HepG2 (cell line): ENCODE data around the gene DEFB127. TPM values are rescaled to one million over a fixed set of nuclear protein-coding genes. Genes with fewer than 3 reads are reported as not detected.
"Not testable (repeated sequence)": the region's sequence is repeated elsewhere in the genome, so short reads cannot be mapped to it uniquely, and the experiment has no call there.

ENCODE experiments used
- ATAC-seq: fragments of 200-7000 bp; cut with Tn5 transposase; 3 replicates; pipeline ENCODE4 v1.9.1; 2020; ENCODE audit warnings: mild to moderate bottlenecking, moderate library complexity
- BruUV-seq: library from RNA; stranded (reverse); fragments of 400-500 nt; replicated peaks from 2 replicates; lab custom pipeline; 2021; lab: Mats Ljungman, UMichigan
- CTCF ChIA-PET: fragments of 300-600 bp; formaldehyde crosslinking; extraction: SDS; loops from one replicate; lab custom pipeline; 2021; ENCODE audit warnings: low total read pairs, inconsistent platforms, low intra/inter-chr PET ratio; lab: Yijun Ruan, JAX
- POLR2A ChIA-PET: fragments of 350-600 bp; sonication (Branson Sonifier 250); formaldehyde crosslinking; loops from one replicate; lab custom pipeline; 2020; ENCODE audit warnings: antibody characterized with exemption, inconsistent platforms; lab: Yijun Ruan, JAX
- DNase-seq: peaks from one replicate; pipeline ENCODE4 v3.0.0-alpha.2; 2015; ENCODE audit warnings: low spot score
- FAIRE-seq: peaks from 3 replicates; lab custom pipeline; 2011; peaks lifted over from hg19 to GRCh38; lab: Jason Lieb, UNC
- H2AFZ ChIP-seq: one replicate; pipeline ENCODE4 v1.6.1; 2011; ENCODE audit warnings: low read length, inconsistent platforms
- H3K27ac ChIP-seq: fragments of 300-600 bp; 3 replicates; pipeline ENCODE4 v1.8.0; 2011; ENCODE audit warnings: mixed run types, mild to moderate bottlenecking, mixed read lengths, low read length, inconsistent platforms; ENCODE audit not compliant: insufficient read depth; ENCODE audit errors: extremely low read length
- H3K27me3 ChIP-seq, 2 experiments: fragments of 200-600 bp in 1 of 2; 2 replicates in 1 of 2; 3 replicates in 1 of 2; pipeline versions ENCODE4 v1.6.0 to v1.8.0; 2011; ENCODE audit warnings: low read length in 2 of 2, mild to moderate bottlenecking in 2 of 2, moderate library complexity in 2 of 2, inconsistent platforms in 1 of 2; ENCODE audit not compliant: insufficient read depth in 2 of 2, control insufficient read depth in 1 of 2
- H3K36me3 ChIP-seq, 2 experiments: fragments of 200-600 bp in 1 of 2; replicated peaks in 1 of 2; 2 replicates in 1 of 2; 3 replicates in 1 of 2; pipeline versions ENCODE4 v1.5.1 to v1.8.0; 2011; ENCODE audit warnings: low read length in 2 of 2, inconsistent platforms in 1 of 2; ENCODE audit not compliant: insufficient read depth in 2 of 2, control insufficient read depth in 1 of 2
- H3K4me1 ChIP-seq: 2 replicates; pipeline ENCODE4 v1.5.1; 2012; ENCODE audit warnings: low read length, inconsistent platforms; ENCODE audit not compliant: insufficient read depth
- H3K4me2 ChIP-seq: 2 replicates; pipeline ENCODE4 v1.6.0; 2011; ENCODE audit warnings: low read depth, low read length, inconsistent platforms
- H3K4me3 ChIP-seq, 3 experiments: fragments of 200-600 bp in 1 of 3; sonication (generic), shearing (Covaris generic) in 1 of 3; replicated peaks in 1 of 3; 2 replicates each; pipeline ENCODE4 v1.5.1; 2011 to 2016; ENCODE audit warnings: low read length in 3 of 3, inconsistent platforms in 2 of 3, low read depth in 2 of 3, mild to moderate bottlenecking in 2 of 3, control low read depth in 1 of 3, mixed read lengths in 1 of 3; ENCODE audit not compliant: insufficient read depth in 1 of 3
- H3K79me2 ChIP-seq: one replicate; pipeline ENCODE4 v1.6.1; 2011; ENCODE audit warnings: low read length, inconsistent platforms; ENCODE audit not compliant: insufficient read depth
- H3K9ac ChIP-seq: 2 replicates; pipeline ENCODE4 v1.6.0; 2011; ENCODE audit warnings: mild to moderate bottlenecking, low read depth, low read length, inconsistent platforms; ENCODE audit not compliant: insufficient read depth
- H3K9me3 ChIP-seq: 2 replicates; pipeline ENCODE4 v1.5.1; 2012; ENCODE audit warnings: mild to moderate bottlenecking, low read length
- H4K20me1 ChIP-seq: 2 replicates; pipeline ENCODE4 v1.6.0; 2011; ENCODE audit warnings: inconsistent platforms, mild to moderate bottlenecking, low read length, moderate library complexity; ENCODE audit not compliant: insufficient read depth
- EED ChIP-seq: sonication (generic); formaldehyde crosslinking; IDR thresholded peaks from 2 replicates; pipeline ENCODE4 v1.5.0; 2020; ENCODE audit warnings: mild to moderate bottlenecking, missing genetic modification reagents
- GATAD2A ChIP-seq: IDR thresholded peaks from 2 replicates; pipeline ENCODE4 v1.6.1; 2016
- HOXD1 ChIP-seq: sonication (generic); formaldehyde crosslinking; IDR thresholded peaks from 2 replicates; pipeline ENCODE4 v1.5.0; 2020; ENCODE audit warnings: missing genetic modification reagents
- IKZF1 ChIP-seq: fragments of 450-650 bp; IDR thresholded peaks from 2 replicates; pipeline ENCODE4 v1.7.1; 2016
- KLF11 ChIP-seq: IDR thresholded peaks from 2 replicates; pipeline ENCODE4 v1.6.1; 2016; ENCODE audit warnings: missing compliant biosample characterization
- KLF13 ChIP-seq: sonication (generic); formaldehyde crosslinking; IDR thresholded peaks from 2 replicates; pipeline ENCODE4 v1.4.0; 2020; ENCODE audit warnings: mild to moderate bottlenecking, missing genetic modification reagents
- PHF21A ChIP-seq: sonication (generic); formaldehyde crosslinking; IDR thresholded peaks from 2 replicates; pipeline ENCODE4 v1.5.0; 2020; ENCODE audit warnings: mild to moderate bottlenecking, missing genetic modification reagents
- ZEB1 ChIP-seq: IDR thresholded peaks from 2 replicates; pipeline ENCODE4 v1.6.1; 2012; ENCODE audit warnings: mild to moderate bottlenecking, low read depth, inconsistent platforms; ENCODE audit not compliant: insufficient replicate concordance
- ZNF136 ChIP-seq: sonication (generic); formaldehyde crosslinking; IDR thresholded peaks from 2 replicates; pipeline ENCODE4 v1.8.1; 2022; ENCODE audit warnings: low read depth, mild to moderate bottlenecking, moderate library complexity, missing genetic modification reagents
- ZNF264 ChIP-seq: sonication (generic); formaldehyde crosslinking; IDR thresholded peaks from 2 replicates; pipeline ENCODE4 v1.4.0; 2020; ENCODE audit warnings: missing genetic modification reagents
- ZNF296 ChIP-seq: sonication (generic); formaldehyde crosslinking; conservative IDR thresholded peaks from 2 replicates; pipeline ENCODE4 v1.5.0; 2020; ENCODE audit warnings: mild to moderate bottlenecking, missing genetic modification reagents
- ZNF552 ChIP-seq: sonication (generic); formaldehyde crosslinking; IDR thresholded peaks from 2 replicates; pipeline ENCODE4 v1.9.0; 2022; ENCODE audit warnings: missing genetic modification reagents, mild to moderate bottlenecking, borderline replicate concordance
- WGBS: methylation state at CpG from one replicate; pipeline ENCODE4 v1.1.6; 2017; ENCODE audit warnings: low lambda C conversion rate; 5-methylcytosine and 5-hydroxymethylcytosine counted together
- in situ Hi-C: cut with HindIII; loops from 2 replicates; pipeline ENCODE4 v1.10.0; 2017; ENCODE audit warnings: low pct_unique_long_range_greater_than_20kb; ENCODE audit not compliant: extremely low pct_ligation_motif_present
- intact Hi-C: fragments of 100-400 bp; cut with micrococcal nuclease; formaldehyde crosslinking; loops from one replicate; pipeline ENCODE4 v1.10.0; 2022; ENCODE audit not compliant: unreplicated experiment
- polyA plus RNA-seq, 8 experiments: library from polyadenylated mRNA; depleted of rRNA in 3 of 8; stranded (reverse) in 7 of 8; unstranded in 1 of 8; fragments of >200 nt; fragmentation: Illumina TruSeq in 4 of 8; extraction: Trizol in 4 of 8; gene quantifications; 2 replicates each; pipeline versions ENCODE4 v1.2.1 to v1.2.3, GENCODE V29; 2011 to 2016; ENCODE audit warnings: low read depth in 4 of 8, missing spikeins in 1 of 8, mixed read lengths in 1 of 8; ENCODE audit not compliant: insufficient read depth in 1 of 8
- total RNA-seq, 5 experiments: library from RNA; depleted of rRNA; stranded (reverse); fragments of >200 nt; fragmentation: Illumina TruSeq; extraction: Trizol; gene quantifications; 2 replicates each; pipeline ENCODE4 v1.2.3, GENCODE V29; 2016; ENCODE audit warnings: low read depth in 1 of 5
- TF ChIP-seq, protein P1 (sequence below): sonication (generic); formaldehyde crosslinking; IDR thresholded peaks from 2 replicates; pipeline ENCODE4 v1.5.1; 2020; ENCODE audit warnings: mild to moderate bottlenecking, missing genetic modification reagents
- TF ChIP-seq, protein P2 (sequence below): sonication (generic); formaldehyde crosslinking; IDR thresholded peaks from 2 replicates; pipeline ENCODE4 v1.8.0; 2022; ENCODE audit warnings: missing genetic modification reagents, low read depth, mild to moderate bottlenecking, borderline replicate concordance

The DEFB127 gene
- total and polyA plus RNA-seq, 2 of the 13 experiments (the other 11 are each of a cell fraction or from before 2014, with no cell fraction given), result not detected

DNA sequence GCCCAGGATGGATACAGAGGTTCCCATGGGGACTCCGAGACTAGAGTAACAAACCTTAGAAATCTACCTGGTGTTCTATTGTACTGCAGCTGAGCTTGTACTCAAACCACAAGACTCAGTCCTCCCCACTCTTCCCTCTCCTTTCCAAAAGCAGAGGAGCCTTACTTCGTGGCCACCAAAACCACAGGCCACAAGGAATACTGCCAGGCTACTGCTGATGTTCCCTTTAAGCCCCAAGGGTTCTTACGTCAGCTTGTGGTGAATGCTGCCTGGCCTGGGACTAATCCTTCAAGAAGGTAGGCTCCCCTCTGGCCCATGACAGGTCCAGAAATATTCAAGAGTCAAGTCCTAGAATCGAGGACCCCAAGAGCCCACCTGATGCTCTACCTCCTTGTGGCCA lies 42.7 kb downstream of the DEFB127 start:
- Histone ChIP-seq H2AFZ (no peak overlapping the region), H4K20me1 (no peaks in the 10 kb centered on the region), H3K9ac (no peak overlapping the region), H3K9me3 (no peaks in the 10 kb centered on the region), H3K4me3 (no peak overlapping the region), H3K4me2 (no peak overlapping the region), H3K4me1 (no peaks in the 10 kb centered on the region), H3K79me2 (no peaks in the 10 kb centered on the region), H3K36me3 (no peaks in the 10 kb centered on the region), H3K27ac (no peak overlapping the region), H3K27me3 (peaks cover 1 to 13% of the 10 kb centered on the region in 2 experiments; a peak in 2 of 5 replicates)
- ChIA-PET POLR2A (no interaction called here), CTCF (no interaction called here)
- ATAC-seq (no peak; the same call in 2 of the 3 replicates), DNase-seq (no peak), FAIRE-seq (no peak)
- TF ChIP-seq GATAD2A (CRISPR knock-in tag), result no peak
- TF ChIP-seq EED (CRISPR knock-in tag), result no peak
- TF ChIP-seq ZNF552 (CRISPR knock-in tag), result no peak
- TF ChIP-seq, protein P1, sequence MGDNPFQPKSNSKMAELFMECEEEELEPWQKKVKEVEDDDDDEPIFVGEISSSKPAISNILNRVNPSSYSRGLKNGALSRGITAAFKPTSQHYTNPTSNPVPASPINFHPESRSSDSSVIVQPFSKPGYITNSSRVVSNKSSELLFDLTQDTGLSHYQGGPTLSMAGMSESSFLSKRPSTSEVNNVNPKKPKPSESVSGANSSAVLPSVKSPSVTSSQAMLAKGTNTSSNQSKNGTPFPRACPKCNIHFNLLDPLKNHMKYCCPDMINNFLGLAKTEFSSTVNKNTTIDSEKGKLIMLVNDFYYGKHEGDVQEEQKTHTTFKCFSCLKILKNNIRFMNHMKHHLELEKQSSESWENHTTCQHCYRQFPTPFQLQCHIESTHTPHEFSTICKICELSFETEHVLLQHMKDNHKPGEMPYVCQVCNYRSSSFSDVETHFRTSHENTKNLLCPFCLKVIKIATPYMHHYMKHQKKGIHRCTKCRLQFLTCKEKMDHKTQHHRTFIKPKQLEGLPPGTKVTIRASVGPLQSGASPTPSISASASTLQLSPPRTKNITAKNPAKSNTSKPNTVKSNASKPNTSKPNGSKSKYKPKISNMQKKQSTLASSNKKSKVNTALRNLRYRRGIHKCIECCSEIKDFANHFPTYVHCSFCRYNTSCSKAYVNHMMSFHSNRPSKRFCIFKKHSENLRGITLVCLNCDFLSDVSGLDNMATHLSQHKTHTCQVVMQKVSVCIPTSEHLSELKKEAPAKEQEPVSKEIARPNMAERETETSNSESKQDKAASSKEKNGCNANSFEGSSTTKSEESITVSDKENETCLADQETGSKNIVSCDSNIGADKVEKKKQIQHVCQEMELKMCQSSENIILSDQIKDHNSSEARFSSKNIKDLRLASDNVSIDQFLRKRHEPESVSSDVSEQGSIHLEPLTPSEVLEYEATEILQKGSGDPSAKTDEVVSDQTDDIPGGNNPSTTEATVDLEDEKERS (CRISPR knock-in tag), result no peak
- no peak for TF ChIP-seq ZNF136 (CRISPR knock-in tag)
- no peak for TF ChIP-seq PHF21A
- no peak for TF ChIP-seq ZNF264 (CRISPR knock-in tag)
- no peak for TF ChIP-seq IKZF1
- TF ChIP-seq ZNF296 (CRISPR knock-in tag), result no peak
- TF ChIP-seq ZEB1, result no peak
- TF ChIP-seq KLF13 (CRISPR knock-in tag), result no peak
- TF ChIP-seq HOXD1, result no peak
- TF ChIP-seq, protein P2, sequence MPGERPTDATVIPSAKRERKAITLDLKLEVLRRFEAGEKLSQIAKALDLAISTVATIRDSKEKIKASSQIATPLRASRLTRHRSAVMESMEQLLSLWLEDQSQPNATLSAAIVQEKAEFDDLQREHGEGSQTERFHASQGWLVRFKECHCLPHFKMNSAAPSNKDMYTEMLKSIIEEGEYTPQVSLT (CRISPR knock-in tag), result no peak
- TF ChIP-seq KLF11, result no peak
- intact Hi-C loops, result no loop called here
- in situ Hi-C loops, result no loop called here
- no TSS peak for BruUV-seq
- WGBS, result 19% methylated on average over 4 of the region's 4 CpGs

DNA sequence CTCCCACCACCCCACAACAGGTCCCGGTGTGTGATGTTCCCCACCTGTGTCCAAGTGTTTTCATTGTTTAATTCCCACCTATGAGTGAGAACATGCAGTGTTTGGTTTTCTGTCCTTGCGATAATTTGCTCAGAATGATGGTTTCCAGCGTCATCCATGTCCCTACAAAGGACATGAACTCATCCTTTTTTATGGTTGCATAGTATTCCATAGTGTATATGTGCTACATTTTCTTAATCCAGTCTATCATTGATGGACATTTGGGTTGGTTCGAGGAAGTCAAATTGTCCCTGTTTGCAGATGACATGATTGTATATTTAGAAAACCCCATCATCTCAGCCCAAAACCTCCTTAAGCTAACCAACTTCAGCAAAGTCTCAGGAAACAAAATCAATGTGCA lies 46.4 kb downstream of the DEFB127 start:
- H3K79me2 ChIP-seq, H3K4me1 ChIP-seq, H3K9me3 ChIP-seq, BruUV-seq, FAIRE-seq, H3K4me2 ChIP-seq, CTCF ChIA-PET, DNase-seq, ATAC-seq, H3K9ac ChIP-seq, intact Hi-C loops, H4K20me1 ChIP-seq, H2AFZ ChIP-seq, H3K4me3 ChIP-seq, H3K27ac ChIP-seq, in situ Hi-C loops, H3K36me3 ChIP-seq, POLR2A ChIA-PET: not testable (repeated sequence)
- WGBS, result 1% methylated on average over 4 of the region's 4 CpGs
- peaks cover 1 to 13% of the 10 kb centered on the region in 2 experiments; a peak in 2 of 5 replicates for H3K27me3 ChIP-seq
